NCI-H2227 treated with DMSO at 0.1 percent for 48 hours (cell line): ENCODE results near the gene DNAAF5.

Experiments used
- DNase-seq: peaks from one replicate; lab custom pipeline; 2025; lab: John Stamatoyannopoulos, UW

The DNAAF5 gene

GRCh38 chr7:707296-708000, 19.1 kb upstream of the DNAAF5 start:
- no peak for DNase-seq

DNA sequence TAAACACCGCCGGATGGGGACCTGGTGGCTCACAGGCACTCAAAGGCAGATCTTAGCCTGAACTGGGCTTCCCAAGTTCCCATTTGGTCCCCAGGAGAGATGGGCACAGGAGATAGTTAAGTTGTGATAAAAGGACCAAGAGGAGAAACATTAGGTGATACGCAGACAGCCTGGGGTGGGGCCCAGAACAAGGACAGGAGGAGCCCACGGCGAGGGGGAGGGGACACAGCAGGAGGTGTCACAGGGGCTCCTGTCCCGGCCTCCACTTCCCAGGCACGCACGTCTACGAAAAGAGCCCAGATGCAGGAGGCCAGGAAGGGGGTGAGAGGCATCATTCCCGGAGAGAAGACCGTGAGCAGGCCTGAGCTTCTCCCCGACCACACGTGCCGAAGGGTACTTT, 16.3 kb upstream of the DNAAF5 start:
- no peak for DNase-seq

- no peak for DNase-seq
Measured at GRCh38 chr7:711093-711921, 15.2 kb upstream of the DNAAF5 start.

DNA sequence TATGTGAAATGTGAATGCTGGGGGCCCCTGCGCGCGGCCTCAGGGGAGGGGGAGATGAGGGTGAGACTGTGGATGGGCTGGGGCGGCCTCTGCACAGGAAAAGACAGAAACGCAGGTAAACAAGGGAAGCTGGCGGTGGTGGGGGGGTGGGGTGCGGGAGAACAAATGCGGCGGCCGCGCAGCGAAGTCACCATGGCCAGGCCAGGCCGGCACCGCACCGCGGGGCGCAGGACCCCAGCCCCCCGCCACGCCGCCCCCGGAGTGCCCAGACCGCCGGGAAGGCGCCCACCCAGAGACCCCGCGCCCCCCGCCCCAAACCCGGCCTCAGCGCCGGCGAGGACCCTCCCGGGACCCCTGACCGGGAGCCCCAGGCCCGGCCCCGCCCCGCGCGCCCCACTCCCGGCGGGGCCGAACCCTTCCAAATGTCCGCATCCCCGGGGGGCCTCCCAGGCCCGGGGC, 14.5 kb upstream of the DNAAF5 start:
- no peak for DNase-seq

DNA sequence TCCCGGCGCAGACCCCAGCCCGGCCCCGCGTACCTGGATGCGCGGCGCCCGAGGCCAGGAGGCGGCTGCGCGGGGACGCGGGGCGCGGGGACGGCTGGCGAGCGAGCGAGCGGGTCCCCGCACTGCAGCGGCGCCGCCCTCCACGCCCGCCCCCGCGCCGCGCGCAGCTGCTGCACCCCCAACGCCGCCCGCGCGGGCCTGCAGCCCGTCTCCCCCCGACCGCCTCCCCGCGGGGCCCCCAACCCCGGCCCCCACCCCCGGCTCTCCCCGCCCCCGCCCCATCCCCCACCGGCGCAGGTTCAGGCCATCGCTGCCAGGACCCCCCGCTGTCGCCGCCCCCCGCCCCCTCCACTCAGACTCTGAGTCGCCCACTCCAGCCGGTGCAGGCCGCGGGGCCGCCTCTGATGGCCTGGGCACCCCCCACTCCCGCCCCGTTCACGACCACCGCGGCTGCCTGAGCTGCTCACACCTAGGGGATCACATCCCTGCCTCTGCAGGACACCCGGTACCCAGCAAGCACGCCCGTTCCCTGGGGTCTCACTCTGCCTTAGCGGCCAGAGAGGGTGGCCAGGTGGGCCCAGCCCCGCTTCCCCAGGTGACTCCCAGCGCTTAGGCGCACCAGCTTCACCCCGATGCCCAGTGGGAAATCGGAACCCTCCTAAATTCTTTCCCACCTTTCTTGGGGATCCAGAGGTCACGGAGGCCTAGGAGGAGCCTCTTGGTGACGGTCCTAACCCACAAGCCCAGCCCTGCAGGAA, 13.9 kb upstream of the DNAAF5 start:
- DNase-seq, result no peak

- DNase-seq, result no peak
Measured at GRCh38 chr7:713139-713457, 13.4 kb upstream of the DNAAF5 start.

DNA sequence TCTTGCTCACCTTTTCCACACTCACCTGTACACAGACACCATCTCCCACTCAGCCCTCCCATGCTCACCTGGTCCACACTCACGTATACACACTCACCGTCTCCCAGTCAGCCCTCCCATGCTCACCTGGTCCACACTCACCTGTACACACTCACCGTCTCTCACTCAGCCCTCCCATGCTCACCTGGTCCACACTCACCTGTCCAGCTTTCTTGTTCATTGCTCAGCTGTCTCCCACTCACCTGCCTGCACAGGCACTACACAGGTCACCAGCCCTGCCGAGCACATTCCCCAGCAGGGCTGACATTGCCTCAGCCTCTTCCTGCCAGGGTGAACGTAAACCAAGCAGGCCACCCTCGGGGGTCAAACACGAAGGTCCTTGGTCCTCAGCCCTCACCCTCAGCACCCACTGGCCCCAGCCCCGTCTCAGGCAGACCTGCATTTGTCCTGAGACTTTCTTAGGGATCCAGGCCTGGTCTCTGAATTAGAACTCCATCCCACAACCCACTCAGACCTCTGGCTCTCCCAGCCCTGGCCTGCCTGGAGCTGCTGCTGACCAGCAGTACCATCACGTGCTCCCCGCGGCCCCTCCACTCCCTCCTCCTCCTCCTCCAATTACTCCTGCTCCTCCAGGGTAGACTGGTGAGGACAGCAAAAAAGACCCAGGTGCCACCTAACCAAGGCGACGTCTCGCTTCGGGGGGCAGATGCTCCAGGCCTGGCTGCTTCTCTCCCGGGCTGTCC, 12.8 kb upstream of the DNAAF5 start:
- DNase-seq, result no peak

GRCh38 chr7:714251-714671, 12.2 kb upstream of the DNAAF5 start:
- no peak for DNase-seq

GRCh38 chr7:716222-716621, 10.3 kb upstream of the DNAAF5 start:
- no peak for DNase-seq

DNA sequence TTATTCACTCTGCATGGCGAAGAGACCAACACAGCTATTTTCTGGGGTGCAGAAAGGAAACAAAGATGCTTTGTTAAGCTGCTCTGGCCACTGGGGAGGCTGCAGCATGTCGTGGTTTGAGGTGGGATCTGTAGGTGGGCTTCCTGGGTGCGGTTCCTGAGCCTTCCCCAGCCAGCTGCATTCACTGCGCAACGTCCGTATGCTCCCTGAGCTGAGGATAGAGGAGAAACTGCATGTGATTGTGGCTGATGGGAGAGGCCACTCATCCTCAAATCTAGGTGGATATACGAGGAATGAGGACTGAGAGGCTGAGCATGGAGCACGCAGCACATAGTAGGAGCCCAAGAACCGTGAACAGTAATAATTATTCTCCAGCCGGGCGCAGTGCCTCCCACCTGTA, 9.9 kb upstream of the DNAAF5 start:
- no peak for DNase-seq

- no peak for DNase-seq
Measured at GRCh38 chr7:721619-722248, 4.8 kb upstream of the DNAAF5 start.

DNA sequence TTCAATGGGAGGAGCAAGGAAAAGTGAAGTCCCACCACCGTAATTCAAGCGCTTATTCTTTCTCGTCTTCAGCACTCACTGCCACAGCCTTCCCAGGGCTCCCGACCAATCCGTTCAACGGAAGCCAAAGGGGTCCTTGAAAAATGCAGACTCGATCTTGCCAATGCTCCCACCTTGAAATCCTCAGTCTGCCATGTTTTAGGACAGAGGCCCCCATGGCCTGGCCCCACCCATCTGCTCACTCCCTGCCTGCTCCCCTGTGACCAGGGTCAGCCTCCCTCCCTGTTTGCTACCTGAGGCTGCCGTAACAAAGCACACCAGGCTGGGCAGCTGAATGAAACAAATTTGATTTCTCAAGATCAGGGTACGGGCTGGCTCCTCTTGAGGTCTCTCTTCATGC, 3.0 kb upstream of the DNAAF5 start:
- no peak for DNase-seq

GRCh38 chr7:724298-724697, 2.2 kb upstream of the DNAAF5 start:
- no peak for DNase-seq

DNA sequence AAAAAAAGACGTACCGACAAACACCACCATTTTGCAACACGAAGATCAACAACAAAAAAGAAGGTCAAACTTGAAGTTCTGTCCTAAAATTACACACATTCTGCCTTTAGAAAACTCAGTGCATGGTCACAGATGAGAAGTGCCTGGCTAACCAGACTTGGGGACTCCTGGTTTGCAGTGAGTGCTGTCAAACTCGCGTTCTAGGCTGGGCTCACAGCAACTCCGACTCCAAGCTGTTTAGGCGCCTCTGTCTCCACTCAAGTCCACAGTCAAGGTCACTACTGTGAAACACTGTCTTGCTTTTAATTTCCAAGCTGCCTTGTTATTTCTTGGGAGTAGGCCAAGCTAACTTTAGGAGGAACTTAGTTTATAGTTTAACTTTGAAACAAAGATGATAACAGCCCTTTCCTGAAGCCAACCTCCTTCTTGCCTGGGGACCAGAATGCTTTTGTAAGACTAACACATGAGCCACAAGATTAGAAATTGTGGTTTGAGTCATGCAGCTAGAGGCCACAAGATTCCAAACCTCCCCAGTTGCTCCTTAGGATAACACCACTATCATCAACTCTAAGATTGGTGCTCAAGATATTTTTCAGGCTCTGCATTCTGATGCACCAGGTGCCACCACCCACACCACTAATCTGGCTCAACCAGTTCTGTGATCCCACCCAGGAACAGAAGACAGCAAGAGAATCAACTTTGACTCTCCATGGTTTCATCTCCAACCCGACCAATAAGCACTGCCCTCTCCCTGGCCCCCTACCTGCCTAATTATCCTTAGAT, 1.1 kb upstream of the DNAAF5 start:
- no peak for DNase-seq

- DNase-seq, result no peak
Measured at GRCh38 chr7:726854-727103, 280 bp downstream of the DNAAF5 start.

DNA sequence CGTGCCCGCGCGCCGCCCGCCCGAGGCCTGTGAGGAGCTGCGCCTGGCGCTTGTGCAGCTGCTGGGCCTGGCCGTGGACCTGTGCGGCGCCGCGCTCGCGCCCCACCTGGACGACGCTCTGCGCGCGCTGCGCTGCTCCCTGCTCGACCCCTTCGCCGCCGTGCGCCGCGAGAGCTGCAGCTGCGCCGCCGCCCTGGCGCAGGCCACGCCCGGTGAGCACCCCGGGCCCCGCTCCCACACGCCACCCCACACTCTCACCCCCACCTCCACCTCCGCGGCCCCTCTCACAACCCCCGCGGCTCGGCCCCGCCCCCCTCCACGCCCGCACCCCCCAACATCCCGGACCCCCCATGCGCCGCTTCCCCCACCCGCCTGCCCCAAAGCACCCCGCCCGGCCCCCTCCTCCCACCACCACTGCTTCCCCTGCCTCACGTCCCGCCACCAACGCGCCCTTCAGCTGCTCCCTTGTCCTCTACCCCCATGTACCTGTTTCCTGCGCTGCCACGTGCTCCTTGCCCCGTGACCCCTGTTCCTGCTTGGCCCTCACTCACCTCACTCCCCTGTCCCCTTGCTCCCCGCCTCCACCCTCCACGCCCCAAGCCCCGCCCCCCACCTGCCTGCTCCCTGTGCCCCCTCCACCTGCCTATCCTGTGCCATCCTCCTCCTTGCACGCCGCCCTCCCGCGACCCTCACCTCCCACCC, 756 bp downstream of the DNAAF5 start, which contains the start of gene PRKAR1B:
PRKAR1B (minus strand) TSS at position 178 of the 702 bp plus-strand sequence. CDS start 15,776 bp downstream, outside the sequence.
- DNase-seq, result no peak

- DNase-seq, result no peak
Measured at GRCh38 chr7:727806-728460, 1.4 kb downstream of the DNAAF5 start.

- no peak for DNase-seq
Measured at GRCh38 chr7:728602-729001, 2.1 kb downstream of the DNAAF5 start.

DNA sequence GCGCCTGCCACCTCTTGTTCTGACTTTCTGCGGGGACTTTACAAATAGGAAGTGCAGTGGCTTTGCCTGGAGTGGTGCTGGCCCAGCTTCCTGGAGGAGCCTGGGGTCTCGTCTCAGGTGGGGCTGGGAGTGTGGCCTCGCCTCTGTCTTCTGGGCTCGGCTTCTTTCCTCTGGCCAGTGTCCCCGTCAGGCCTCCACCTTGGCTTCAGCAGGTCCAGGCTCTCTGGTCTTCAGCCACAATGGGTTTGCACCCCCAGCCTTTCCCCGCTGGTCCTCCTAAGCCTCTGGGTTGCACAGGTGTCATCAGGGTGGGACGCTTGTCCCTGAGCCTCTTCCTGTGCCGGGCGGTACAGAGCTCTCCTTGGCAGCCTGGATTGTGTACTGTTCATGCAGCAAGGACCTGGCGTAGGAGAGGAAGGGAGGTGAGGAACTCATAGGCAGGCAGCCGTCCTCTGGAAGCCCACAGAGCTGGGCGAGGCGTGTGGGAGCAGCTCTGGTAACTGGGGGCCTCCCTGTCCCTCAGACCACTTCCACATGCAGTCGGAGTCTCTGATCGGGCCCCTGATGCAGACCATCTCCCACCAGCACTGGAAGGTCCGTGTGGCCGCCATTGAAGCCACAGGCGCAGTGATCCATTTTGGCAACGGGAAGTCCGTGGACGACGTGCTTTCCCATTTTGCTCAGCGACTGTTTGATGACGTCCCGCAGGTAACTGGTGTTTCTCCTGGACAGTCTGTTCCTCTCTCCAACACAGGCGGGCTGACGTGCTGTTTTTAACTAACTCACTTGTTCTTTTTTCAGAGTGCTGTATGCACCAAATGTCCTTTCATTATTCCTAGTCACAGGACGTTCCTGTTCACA, 2.9 kb downstream of the DNAAF5 start:
- DNase-seq, result no peak
